Progenitor cell of endocrine pancreas (in vitro differentiated cells): ENCODE results near the gene CYTL1. TPM values are rescaled to one million over a fixed set of nuclear protein-coding genes. Genes with fewer than 3 reads are reported as not detected.

ENCODE experiments used
- DNase-seq: peaks from one replicate; pipeline ENCODE4 v3.0.0; 2021; ENCODE audit warnings: low spot score; ENCODE audit not compliant: unreplicated experiment
- H3K27ac Mint-ChIP-seq: 2 replicates; pipeline ENCODE4 v1.8.0; 2021; ENCODE audit warnings: mild to moderate bottlenecking, moderate library complexity, mixed read lengths
- H3K27me3 Mint-ChIP-seq: 2 replicates; pipeline ENCODE4 v1.8.0; 2021; ENCODE audit warnings: mixed read lengths
- H3K36me3 Mint-ChIP-seq: 2 replicates; pipeline ENCODE4 v1.8.0; 2022; ENCODE audit warnings: mixed read lengths; ENCODE audit not compliant: insufficient read depth
- H3K4me1 Mint-ChIP-seq: 2 replicates; pipeline ENCODE4 v1.8.0; 2021; ENCODE audit warnings: low read depth, mixed read lengths
- H3K4me3 Mint-ChIP-seq: 2 replicates; pipeline ENCODE4 v1.8.0; 2021; ENCODE audit warnings: low read depth, mild to moderate bottlenecking, moderate library complexity, mixed read lengths
- H3K9me3 Mint-ChIP-seq: 2 replicates; pipeline ENCODE4 v1.8.0; 2021; ENCODE audit warnings: low read depth, mixed read lengths
- CTCF ChIP-seq: fragments of 200-600 bp; sonication (generic); IDR thresholded peaks from one replicate; pipeline ENCODE4 v1.5.0; 2021; ENCODE audit warnings: antibody characterized with exemption, mild to moderate bottlenecking; ENCODE audit not compliant: unreplicated experiment
- total RNA-seq: library from RNA; stranded (reverse); gene quantifications from 2 replicates; pipeline ENCODE4 v1.2.1, GENCODE V29; 2021

CYTL1 gene
- total RNA-seq, 1 donor from 2014 or later, result 1.2 TPM

- Mint-ChIP-seq H3K4me1 (peaks cover 6% of the 10 kb centered on the region), H3K36me3 (no peaks in the 10 kb centered on the region), H3K9me3 (no peaks in the 10 kb centered on the region), H3K27me3 (peaks cover 70% of the 10 kb centered on the region), H3K4me3 (no peak overlapping the region), H3K27ac (no peak overlapping the region)
- no peak for TF ChIP-seq CTCF
- no peak for DNase-seq
Measured at GRCh38 chr4:5052726-5053425, 33.6 kb upstream of the CYTL1 start.

GRCh38 chr4:5052204-5052702 is 33.0 kb upstream of the CYTL1 start:
- H3K27ac Mint-ChIP-seq, result no peak overlapping the region
- H3K4me3 Mint-ChIP-seq, result no peak overlapping the region
- H3K4me1 Mint-ChIP-seq, result peaks cover 6% of the 10 kb centered on the region
- no peak for TF ChIP-seq CTCF
- no peaks in the 10 kb centered on the region for H3K36me3 Mint-ChIP-seq
- no peaks in the 10 kb centered on the region for H3K9me3 Mint-ChIP-seq
- no peak for DNase-seq
- peaks cover 69% of the 10 kb centered on the region for H3K27me3 Mint-ChIP-seq

- Mint-ChIP-seq H3K4me1 (peaks cover 6% of the 10 kb centered on the region), H3K27ac (no peak within 1 kb of the TSS), H3K4me3 (peak within 1 kb of the TSS; percentile 81), H3K9me3 (no peaks in the 10 kb centered on the region), H3K36me3 (no peaks in the 10 kb centered on the region), H3K27me3 (peaks cover 68% of the 10 kb centered on the region)
- no peak for TF ChIP-seq CTCF
- DNase-seq, result peak; percentile 28
Measured at GRCh38 chr4:5051278-5052203, 32.3 kb upstream of the CYTL1 start, which contains the start of gene STK32B. STK32B (plus strand) TSS chr4:5051480.

- peaks cover 61% of the 10 kb centered on the region for H3K27me3 Mint-ChIP-seq
- no peak overlapping the region for H3K27ac Mint-ChIP-seq
- TF ChIP-seq CTCF, result peak; percentile 78
- H3K4me3 Mint-ChIP-seq, result peak overlapping the region; percentile 81
- DNase-seq, result peak; percentile 47
- H3K4me1 Mint-ChIP-seq, result peaks cover 6% of the 10 kb centered on the region
- no peaks in the 10 kb centered on the region for H3K36me3 Mint-ChIP-seq
- no peaks in the 10 kb centered on the region for H3K9me3 Mint-ChIP-seq
Measured at GRCh38 chr4:5050520-5051277, 31.4 kb upstream of the CYTL1 start.

- H3K9me3 Mint-ChIP-seq, result no peaks in the 10 kb centered on the region
- H3K36me3 Mint-ChIP-seq, result no peaks in the 10 kb centered on the region
- no peak overlapping the region for H3K27ac Mint-ChIP-seq
- TF ChIP-seq CTCF, result no peak
- DNase-seq, result no peak
- H3K4me3 Mint-ChIP-seq, result no peak overlapping the region
- peaks cover 65% of the 10 kb centered on the region for H3K27me3 Mint-ChIP-seq
- peaks cover 6% of the 10 kb centered on the region for H3K4me1 Mint-ChIP-seq
Measured at GRCh38 chr4:5048721-5049120, 29.5 kb upstream of the CYTL1 start.
